Right lobe of liver (tissue), 6 donors: ENCODE measurements around the gene PTPRD. TPM values are rescaled to one million over a fixed set of nuclear protein-coding genes. Genes with fewer than 3 reads are reported as not detected.

Experiments
- ATAC-seq, 4 donors: fragments of 200-7000 bp; cut with Tn5 transposase; one replicate each; pipeline ENCODE4 v1.9.1; 2020; ENCODE audit warnings: mild to moderate bottlenecking in 4 of 4, moderate library complexity in 4 of 4
- DNase-seq, 3 donors: peaks; one replicate each; pipeline ENCODE4 v3.0.0-alpha.2; 2020
- H3K27ac ChIP-seq, 3 donors: fragments of 200-600 bp; one replicate each; pipeline ENCODE4 v1.8.0; 2022
- H3K27me3 ChIP-seq, 2 donors: fragments of 200-600 bp; one replicate each; pipeline ENCODE4 v1.8.0; 2022
- H3K36me3 ChIP-seq, 4 donors: fragments of 200-600 bp; sonication (generic) in 1 of 4; one replicate each; pipeline versions ENCODE4 v1.5.1 to v1.8.0; 2017 to 2022; ENCODE audit warnings: control low read depth in 1 of 4
- H3K4me1 ChIP-seq, 4 donors: fragments of 200-600 bp; sonication (generic) in 1 of 4; one replicate each; pipeline versions ENCODE4 v1.5.1 to v1.8.0; 2017 to 2022; ENCODE audit warnings: control low read depth in 1 of 4
- H3K4me3 ChIP-seq, 3 donors: fragments of 200-600 bp; one replicate each; pipeline ENCODE4 v1.8.0; 2022
- H3K9me3 ChIP-seq, 4 donors: fragments of 200-600 bp; sonication (generic) in 1 of 4; one replicate each; pipeline versions ENCODE4 v1.5.1 to v1.8.0; 2017 to 2022; ENCODE audit warnings: control low read depth in 1 of 4
- POLR2A ChIP-seq: fragments of 450-650 bp; IDR thresholded peaks from one replicate; pipeline ENCODE4 v1.6.1; 2017; ENCODE audit warnings: antibody characterized with exemption, mild to moderate bottlenecking
- WGBS: methylation state at CpG from one replicate; pipeline ENCODE4 v1.1.6; 2018; ENCODE audit warnings: low coverage, low lambda C conversion rate; ENCODE audit not compliant: insufficient coverage; ENCODE audit errors: missing lambda C conversion rate; 5-methylcytosine and 5-hydroxymethylcytosine counted together
- intact Hi-C, 2 donors: fragments of 100-400 bp; cut with DNase I; formaldehyde crosslinking; loops; one replicate each; pipeline versions ENCODE4 v1.11.2 to v1.14.1; 2022
- total RNA-seq, 6 experiments: library from RNA; depleted of rRNA in 2 of 6; stranded (reverse); fragments of >200 nt in 2 of 6; fragmentation: NEBNext Ultra II Directional in 3 of 6; extraction: Animal tissue kit (Norgen Biotek cat#: 25700) in 3 of 6; gene quantifications; one replicate each; pipeline versions ENCODE4 v1.1.0 to v1.2.4, GENCODE V29; 2016 to 2023
- TF ChIP-seq, protein P1 (sequence below), 4 donors: fragments of 200-600 bp in 3 of 4; fragments of 450-650 bp in 1 of 4; IDR thresholded peaks; one replicate each; pipeline versions ENCODE4 v1.5.1 to v1.8.0; 2016 to 2022; ENCODE audit warnings: antibody characterized with exemption in 4 of 4, mild to moderate bottlenecking in 2 of 4
- donor health status: DM: no; HTN: yes; CAD: no.
- donor health status: DM: no; HTN: no; CAD: no.
- donor health status: DM: no; HTN: no; CAD: no.
- donor health status: DM: no; HTN: yes; CAD: no.
- donor health status: DM: no; HTN: yes; CAD: no.

The PTPRD gene
- total RNA-seq, 6 experiments from 2014 or later = 5.4 to 29.8 (median 13.9) TPM

DNA sequence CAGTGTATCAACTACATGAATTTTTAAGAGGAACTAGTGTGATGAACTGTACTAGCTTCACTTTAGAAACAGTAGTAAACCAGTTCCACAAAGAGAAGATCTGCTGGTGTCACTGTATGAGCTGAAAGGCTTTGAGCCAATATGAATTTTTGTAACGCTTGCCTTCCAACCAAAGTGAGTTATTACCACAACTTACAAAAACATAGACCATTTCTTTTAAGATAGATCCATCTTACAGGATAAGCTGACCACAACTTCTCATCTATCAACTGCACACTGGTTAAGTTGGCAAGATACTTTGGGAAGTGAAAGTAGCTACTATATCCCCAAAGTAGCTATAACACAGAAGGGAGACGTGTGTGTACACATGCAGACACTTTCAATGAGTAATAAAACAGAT lies 1963.6 kb downstream of the PTPRD start:
- 52% methylated on average over 2 of the region's 2 CpGs for WGBS
- no peak for TF ChIP-seq POLR2A
- TF ChIP-seq, protein P1, sequence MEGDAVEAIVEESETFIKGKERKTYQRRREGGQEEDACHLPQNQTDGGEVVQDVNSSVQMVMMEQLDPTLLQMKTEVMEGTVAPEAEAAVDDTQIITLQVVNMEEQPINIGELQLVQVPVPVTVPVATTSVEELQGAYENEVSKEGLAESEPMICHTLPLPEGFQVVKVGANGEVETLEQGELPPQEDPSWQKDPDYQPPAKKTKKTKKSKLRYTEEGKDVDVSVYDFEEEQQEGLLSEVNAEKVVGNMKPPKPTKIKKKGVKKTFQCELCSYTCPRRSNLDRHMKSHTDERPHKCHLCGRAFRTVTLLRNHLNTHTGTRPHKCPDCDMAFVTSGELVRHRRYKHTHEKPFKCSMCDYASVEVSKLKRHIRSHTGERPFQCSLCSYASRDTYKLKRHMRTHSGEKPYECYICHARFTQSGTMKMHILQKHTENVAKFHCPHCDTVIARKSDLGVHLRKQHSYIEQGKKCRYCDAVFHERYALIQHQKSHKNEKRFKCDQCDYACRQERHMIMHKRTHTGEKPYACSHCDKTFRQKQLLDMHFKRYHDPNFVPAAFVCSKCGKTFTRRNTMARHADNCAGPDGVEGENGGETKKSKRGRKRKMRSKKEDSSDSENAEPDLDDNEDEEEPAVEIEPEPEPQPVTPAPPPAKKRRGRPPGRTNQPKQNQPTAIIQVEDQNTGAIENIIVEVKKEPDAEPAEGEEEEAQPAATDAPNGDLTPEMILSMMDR (IDR thresholded peaks at IDR 0.05) = no peak
- Histone ChIP-seq H3K9me3 (no peaks in the 10 kb centered on the region), H3K36me3 (no peaks in the 10 kb centered on the region), H3K4me1 (peaks cover 0 to 9% (median 0%) of the 10 kb centered on the region in 4 donors), H3K4me3 (no peak overlapping the region), H3K27ac (no peak overlapping the region), H3K27me3 (no peaks in the 10 kb centered on the region)
- intact Hi-C loops = no loop called here
- ATAC-seq = peak in 1 of 4 donors; percentile 43
- DNase-seq = no peak

DNA sequence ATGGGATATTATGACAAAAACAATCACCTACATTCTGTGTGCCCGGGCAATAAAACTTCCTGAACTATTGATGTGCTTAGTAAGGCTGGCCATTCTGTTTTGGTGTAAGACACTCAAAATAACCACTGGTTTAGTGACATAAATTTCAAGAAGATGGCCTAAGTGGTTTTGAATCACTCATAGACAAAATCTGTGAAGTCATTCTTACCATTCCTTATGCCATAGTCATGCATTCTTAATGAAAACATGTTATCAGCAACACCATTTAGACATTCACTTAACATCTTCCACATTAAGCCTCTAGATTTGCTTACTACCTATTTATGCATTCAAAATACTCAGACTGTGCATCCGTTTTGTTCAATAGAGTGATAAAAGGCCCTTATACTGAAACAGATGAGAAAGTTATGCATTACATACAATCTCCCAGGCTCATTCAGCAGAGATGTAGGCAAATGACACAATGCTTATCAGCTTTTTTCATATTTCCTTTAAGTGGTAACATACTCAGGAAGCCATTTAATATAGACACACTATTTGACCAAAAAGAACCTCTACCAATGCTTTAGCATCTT lies 1964.4 kb downstream of the PTPRD start:
- intact Hi-C loops = no loop called here
- no peaks in the 10 kb centered on the region for H3K9me3 ChIP-seq

GRCh38 chr9:8647824-8648223 lies 1965.0 kb downstream of the PTPRD start:
- WGBS = 58% methylated on average over 6 of the region's 6 CpGs
- H3K4me3 ChIP-seq = no peak overlapping the region
- H3K9me3 ChIP-seq = no peaks in the 10 kb centered on the region
- no peak overlapping the region for H3K27ac ChIP-seq
- no peaks in the 10 kb centered on the region for H3K4me1 ChIP-seq
- H3K27me3 ChIP-seq = no peaks in the 10 kb centered on the region
- intact Hi-C loops = no loop called here
- ATAC-seq (no peak), DNase-seq (no peak)
- no peak for TF ChIP-seq POLR2A
- TF ChIP-seq, protein P1 (IDR thresholded peaks at IDR 0.05) = no peak
- no peaks in the 10 kb centered on the region for H3K36me3 ChIP-seq

More for the DNA sequence above, 1964.4 kb downstream of the PTPRD start:
- no peak overlapping the region for H3K4me3 ChIP-seq
- WGBS = 73% methylated on average over 2 of the region's 2 CpGs
- DNase-seq (no peak), ATAC-seq (no peak)
- TF ChIP-seq, protein P1 (IDR thresholded peaks at IDR 0.05) = no peak
- TF ChIP-seq POLR2A = no peak
- H3K27me3 ChIP-seq = no peaks in the 10 kb centered on the region
- peaks cover 0 to 5% (median 0%) of the 10 kb centered on the region in 4 donors for H3K4me1 ChIP-seq
- H3K27ac ChIP-seq = no peak overlapping the region
- no peaks in the 10 kb centered on the region for H3K36me3 ChIP-seq

DNA sequence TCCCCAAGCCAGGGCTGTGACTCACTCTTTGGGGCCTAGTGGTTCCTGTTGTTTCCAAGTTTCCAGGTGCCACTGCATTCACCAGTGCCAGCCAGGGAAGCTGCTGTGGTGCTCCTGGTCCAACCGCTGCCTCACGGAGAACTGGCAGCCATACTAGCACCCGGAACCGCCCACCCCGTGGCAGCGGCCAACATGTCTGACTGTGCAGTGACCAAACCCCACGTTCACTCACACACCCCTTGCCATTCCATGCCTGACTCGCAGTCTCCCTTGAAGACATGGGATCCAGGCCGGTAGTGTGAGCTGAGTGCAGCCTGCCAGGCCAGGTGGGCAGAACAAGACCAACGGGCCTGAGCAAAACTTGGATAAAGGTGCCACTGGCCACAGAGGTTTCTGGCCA lies 1968.2 kb downstream of the PTPRD start:
- ATAC-seq = no peak
- TF ChIP-seq, protein P1 (IDR thresholded peaks at IDR 0.05) = no peak
- no peak for TF ChIP-seq POLR2A
- peak in 1 of 3 donors; percentile 39 for DNase-seq
- no peaks in the 10 kb centered on the region for H3K36me3 ChIP-seq
- no peaks in the 10 kb centered on the region for H3K9me3 ChIP-seq
- WGBS = 88% methylated on average over 2 of the region's 10 CpGs
- no peak overlapping the region for H3K4me3 ChIP-seq
- intact Hi-C loops = no loop called here
- no peaks in the 10 kb centered on the region for H3K4me1 ChIP-seq
- no peak overlapping the region for H3K27ac ChIP-seq
- no peaks in the 10 kb centered on the region for H3K27me3 ChIP-seq
